AG10803 (cell line): ENCODE data around the gene RBKS.

Experiments
- DNase-seq: peaks from one replicate; pipeline ENCODE4 v3.0.0; 2010; ENCODE audit warnings: low read depth
- H3K4me3 ChIP-seq: 2 replicates; pipeline ENCODE4 v1.5.1; 2011; ENCODE audit warnings: mild to moderate bottlenecking, low read length, control low read depth
- CTCF ChIP-seq: conservative IDR thresholded peaks from 2 replicates; pipeline ENCODE4 v1.5.1; 2011; ENCODE audit warnings: mild to moderate bottlenecking, low read length, control low read depth, inconsistent platforms

The RBKS gene

DNA sequence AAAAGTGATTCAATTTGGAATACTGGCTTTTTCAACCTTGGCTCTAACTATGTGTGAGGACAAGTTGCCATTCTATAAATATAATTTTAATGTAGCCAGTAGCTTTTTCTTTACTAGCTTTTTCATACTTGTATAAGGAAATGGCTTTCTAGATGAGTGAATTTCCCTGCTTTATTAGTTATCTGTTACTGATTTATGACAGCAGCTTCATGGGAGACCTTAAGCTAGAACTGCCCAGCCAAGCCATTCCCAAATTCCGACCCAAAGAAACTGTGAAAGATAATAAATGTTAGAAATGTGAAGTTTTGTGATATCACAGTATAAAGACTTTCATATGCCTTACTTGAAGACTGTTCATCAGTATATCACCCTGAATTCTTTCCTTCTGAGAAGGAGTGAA, 32.7 kb upstream of the RBKS start:
- TF ChIP-seq CTCF, result no peak
- no peak for DNase-seq

DNA sequence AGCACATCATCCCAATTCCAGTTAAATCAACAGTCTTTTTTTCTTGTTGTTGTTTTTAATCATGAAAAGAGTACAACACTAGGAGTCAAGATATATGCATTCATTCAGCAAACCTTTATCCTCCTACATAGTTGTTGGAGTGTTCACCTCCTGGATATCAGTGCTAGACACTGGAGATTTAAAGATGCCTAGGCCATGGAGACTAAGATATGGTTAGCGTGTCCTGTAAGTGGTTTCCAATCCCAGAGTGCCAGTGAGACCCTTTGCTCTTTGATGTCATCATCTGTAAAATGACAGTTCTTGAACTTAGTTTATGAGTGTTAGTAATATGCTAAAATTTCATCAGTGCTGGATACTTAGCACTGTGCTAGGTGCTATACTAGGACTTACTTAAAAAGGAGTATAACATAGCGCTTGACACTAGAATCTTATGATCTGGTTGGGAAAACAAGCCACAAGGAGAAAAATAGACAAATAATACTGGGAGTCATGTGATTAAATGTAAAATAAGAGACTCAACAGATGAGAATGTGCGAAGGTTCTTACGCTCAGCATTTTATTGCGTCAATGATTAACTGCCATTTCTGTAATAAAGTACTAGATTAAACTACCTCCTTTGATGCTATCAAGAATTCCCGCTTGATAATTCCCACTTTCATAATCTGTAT, 31.8 kb upstream of the RBKS start:
- DNase-seq, result no peak
- H3K4me3 ChIP-seq, result no peak overlapping the region
- no peak for TF ChIP-seq CTCF

More for the DNA sequence above, 32.7 kb upstream of the RBKS start:
- no peak overlapping the region for H3K4me3 ChIP-seq

GRCh38 chr2:27921424-27921823, 31.2 kb upstream of the RBKS start:
- no peak for DNase-seq
- no peak for TF ChIP-seq CTCF
- H3K4me3 ChIP-seq, result no peak overlapping the region

GRCh38 chr2:27920148-27920885, 30.1 kb upstream of the RBKS start:
- DNase-seq, result no peak
- H3K4me3 ChIP-seq, result no peak overlapping the region
- TF ChIP-seq CTCF, result no peak

DNA sequence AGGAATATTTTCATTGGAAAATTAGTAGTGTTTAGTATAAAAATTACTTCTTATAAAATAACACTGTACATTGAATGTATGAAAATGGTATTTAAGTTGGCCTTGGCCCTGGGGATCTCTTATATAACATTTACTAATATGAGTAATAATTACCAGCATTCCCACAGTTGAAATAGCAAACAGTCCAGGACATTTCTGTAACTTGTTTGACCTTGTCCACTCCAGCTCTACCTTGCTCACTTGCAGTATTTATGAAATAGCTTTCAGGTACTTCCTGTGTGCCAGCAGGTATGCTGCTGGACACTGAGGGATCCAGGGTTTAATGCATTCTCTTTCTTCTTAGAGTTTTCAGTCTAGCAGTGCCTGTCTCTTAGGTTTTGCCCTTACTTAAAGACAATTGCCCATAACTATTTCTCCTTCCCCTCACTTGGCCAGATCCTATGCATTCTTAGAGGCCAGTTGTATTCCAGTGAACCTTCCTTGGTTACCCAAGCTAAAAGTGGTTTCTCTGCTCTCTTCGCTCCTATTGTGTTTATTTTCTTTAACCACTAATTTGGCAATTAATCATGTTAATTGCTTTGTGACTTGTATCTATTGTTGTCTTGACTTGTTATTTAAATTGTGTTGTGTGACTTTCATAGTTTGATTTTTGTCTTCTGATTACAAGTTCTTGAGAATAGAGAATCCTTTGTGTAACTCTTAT, 26.3 kb upstream of the RBKS start:
- no peak overlapping the region for H3K4me3 ChIP-seq
- no peak for TF ChIP-seq CTCF
- no peak for DNase-seq

DNA sequence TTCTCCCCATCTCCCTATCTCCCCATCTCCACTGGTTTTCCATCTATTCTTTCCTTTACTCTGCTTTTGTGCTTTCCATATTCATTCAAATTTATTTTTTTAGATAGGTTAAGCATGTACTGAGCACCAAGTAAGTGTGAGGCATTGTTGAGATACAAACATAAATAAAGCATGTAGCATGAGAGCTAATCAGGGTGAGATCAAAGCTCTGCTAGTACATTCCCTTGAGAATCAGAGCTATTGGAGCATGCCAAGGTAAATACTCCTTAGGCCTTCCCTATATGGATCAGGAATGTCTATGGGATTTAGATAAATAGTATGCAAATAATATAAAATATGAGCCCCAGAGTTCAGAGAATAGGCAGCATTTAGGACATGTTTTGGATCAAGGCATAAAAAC, 25.7 kb upstream of the RBKS start:
- no peak for DNase-seq
- no peak overlapping the region for H3K4me3 ChIP-seq
- no peak for TF ChIP-seq CTCF
